Testis (tissue), 3 donors: ENCODE measurements around the gene SIPA1L3. TPM values are rescaled to one million over a fixed set of nuclear protein-coding genes. Genes with fewer than 3 reads are reported as not detected.

Source experiments
- DNase-seq: peaks from one replicate; pipeline ENCODE4 v3.0.0-alpha.2; 2019
- H3K27ac ChIP-seq, 2 donors: fragments of 200-600 bp; sonication (generic); one replicate each; pipeline ENCODE4 v1.5.1; 2019
- H3K27me3 ChIP-seq: fragments of 200-600 bp; sonication (generic); one replicate; pipeline ENCODE4 v1.5.1; 2019
- H3K36me3 ChIP-seq: fragments of 200-600 bp; sonication (generic); one replicate; pipeline ENCODE4 v1.5.1; 2017; ENCODE audit warnings: low read depth; ENCODE audit errors: missing control alignments
- H3K4me1 ChIP-seq: fragments of 200-600 bp; sonication (generic); one replicate; pipeline ENCODE4 v1.5.1; 2019
- H3K4me3 ChIP-seq, 2 donors: fragments of 200-600 bp; sonication (generic); one replicate each; pipeline ENCODE4 v1.5.1; 2017 to 2019
- H3K9me3 ChIP-seq: fragments of 200-600 bp; sonication (generic); one replicate; pipeline ENCODE4 v1.5.1; 2017
- POLR2A ChIP-seq: fragments of 450-650 bp; IDR thresholded peaks from one replicate; pipeline ENCODE4 v1.6.1; 2017; ENCODE audit warnings: antibody characterized with exemption, mild to moderate bottlenecking, moderate library complexity
- WGBS, 2 donors: methylation state at CpG; one replicate each; pipeline ENCODE4 v1.1.5; 2018; 5-methylcytosine and 5-hydroxymethylcytosine counted together
- intact Hi-C: fragments of 100-400 bp; cut with DNase I; formaldehyde crosslinking; loops from one replicate; pipeline ENCODE4 v1.15.1; 2023; ENCODE audit warnings: low total_unique reads
- polyA plus RNA-seq: library from polyadenylated mRNA; stranded (reverse); fragments of 350-450 nt; fragmentation: Illumina TruSeq; extraction: RNeasy Lipid Tissue Mini Kit (QIAGEN cat#74804); gene quantifications from one replicate; pipeline ENCODE4 v1.2.3, GENCODE V29; 2014; ENCODE audit warnings: low read depth, low replicate concordance; ENCODE audit not compliant: insufficient read depth
- total RNA-seq, 2 donors: library from RNA; depleted of rRNA; stranded (reverse); fragments of >200 nt; gene quantifications; one replicate each; pipeline ENCODE4 v1.2.3, GENCODE V29; 2016
- TF ChIP-seq, protein P1 (sequence below), 3 experiments: fragments of 450-650 bp in 2 of 3; fragments of 200-600 bp in 1 of 3; sonication (generic) in 1 of 3; IDR thresholded peaks; one replicate each; pipeline ENCODE4 v1.5.1; 2016 to 2019; ENCODE audit warnings: antibody characterized with exemption in 3 of 3, mild to moderate bottlenecking in 2 of 3, moderate library complexity in 1 of 3

SIPA1L3 gene
- total and polyA plus RNA-seq, 3 donors from 2014 or later = 21.1 to 47.6 (median 43.7) TPM

DNA sequence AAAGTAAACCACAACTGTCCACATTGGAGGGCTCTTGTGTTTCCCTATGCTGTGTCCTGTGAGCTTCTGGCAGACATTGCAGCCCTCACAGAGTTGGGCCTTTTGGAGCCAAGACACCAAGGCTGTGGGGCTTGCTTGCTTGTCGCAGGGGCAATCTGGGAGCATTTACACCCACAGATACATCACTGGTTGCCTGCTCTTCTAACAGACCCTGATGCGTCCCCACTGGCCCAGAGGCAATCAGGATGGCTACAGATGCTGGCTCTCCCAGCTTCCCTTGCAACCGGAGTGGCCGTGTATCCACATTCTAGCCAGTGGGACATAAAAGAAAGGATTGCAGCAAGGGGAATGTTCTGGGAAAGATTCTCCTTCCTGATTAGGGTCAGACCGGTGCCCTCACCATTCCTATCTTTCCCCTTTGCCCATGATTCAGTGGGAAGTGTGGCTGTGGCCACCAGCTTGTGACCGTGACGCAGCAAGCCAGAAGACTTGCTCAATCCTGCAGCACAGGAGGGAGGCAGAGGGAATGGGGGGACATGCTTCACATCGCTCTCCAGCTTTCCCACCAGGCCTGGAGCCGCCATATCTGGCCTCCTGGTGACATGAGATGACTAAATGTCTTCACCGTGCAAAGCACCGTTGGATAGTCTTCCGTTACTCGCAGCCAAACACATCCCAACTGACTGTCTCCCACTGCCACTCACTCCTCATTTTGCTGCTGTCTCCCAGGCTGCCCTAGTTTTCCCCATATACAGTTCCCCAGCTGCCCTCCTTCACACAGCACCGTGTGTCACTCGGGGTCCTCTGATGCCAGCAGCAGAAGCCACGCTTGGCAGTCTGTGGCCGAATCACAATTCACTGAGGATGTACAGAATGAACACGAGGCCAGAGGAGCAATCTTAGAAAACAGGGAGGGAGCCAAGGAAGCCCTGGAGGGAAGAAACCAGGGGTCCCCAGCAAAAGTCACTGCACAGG is 166.1 kb downstream of the SIPA1L3 start:
- H3K36me3 ChIP-seq = no peaks in the 10 kb centered on the region
- H3K27ac ChIP-seq = no peak overlapping the region
- H3K9me3 ChIP-seq = no peaks in the 10 kb centered on the region
- TF ChIP-seq POLR2A = no peak
- TF ChIP-seq, protein P1, sequence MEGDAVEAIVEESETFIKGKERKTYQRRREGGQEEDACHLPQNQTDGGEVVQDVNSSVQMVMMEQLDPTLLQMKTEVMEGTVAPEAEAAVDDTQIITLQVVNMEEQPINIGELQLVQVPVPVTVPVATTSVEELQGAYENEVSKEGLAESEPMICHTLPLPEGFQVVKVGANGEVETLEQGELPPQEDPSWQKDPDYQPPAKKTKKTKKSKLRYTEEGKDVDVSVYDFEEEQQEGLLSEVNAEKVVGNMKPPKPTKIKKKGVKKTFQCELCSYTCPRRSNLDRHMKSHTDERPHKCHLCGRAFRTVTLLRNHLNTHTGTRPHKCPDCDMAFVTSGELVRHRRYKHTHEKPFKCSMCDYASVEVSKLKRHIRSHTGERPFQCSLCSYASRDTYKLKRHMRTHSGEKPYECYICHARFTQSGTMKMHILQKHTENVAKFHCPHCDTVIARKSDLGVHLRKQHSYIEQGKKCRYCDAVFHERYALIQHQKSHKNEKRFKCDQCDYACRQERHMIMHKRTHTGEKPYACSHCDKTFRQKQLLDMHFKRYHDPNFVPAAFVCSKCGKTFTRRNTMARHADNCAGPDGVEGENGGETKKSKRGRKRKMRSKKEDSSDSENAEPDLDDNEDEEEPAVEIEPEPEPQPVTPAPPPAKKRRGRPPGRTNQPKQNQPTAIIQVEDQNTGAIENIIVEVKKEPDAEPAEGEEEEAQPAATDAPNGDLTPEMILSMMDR (IDR thresholded peaks at IDR 0.05) = no peak
- no peak for DNase-seq
- WGBS, 2 donors = 94% methylated on average over 13 to 18 of the region's 18 CpGs
- intact Hi-C loops = no loop called here
- no peak overlapping the region for H3K4me3 ChIP-seq
- H3K4me1 ChIP-seq = no peaks in the 10 kb centered on the region
- H3K27me3 ChIP-seq = no peaks in the 10 kb centered on the region

- intact Hi-C loops = no loop called here
- 85 to 90% methylated on average over 13 to 16 of the region's 16 CpGs for WGBS, 2 donors
- DNase-seq = no peak
- no peaks in the 10 kb centered on the region for H3K4me1 ChIP-seq
- H3K9me3 ChIP-seq = no peaks in the 10 kb centered on the region
- no peak overlapping the region for H3K4me3 ChIP-seq
- H3K27me3 ChIP-seq = no peaks in the 10 kb centered on the region
- no peak overlapping the region for H3K27ac ChIP-seq
- H3K36me3 ChIP-seq = no peaks in the 10 kb centered on the region
- no peak for TF ChIP-seq POLR2A
- TF ChIP-seq, protein P1 (IDR thresholded peaks at IDR 0.05) = no peak
These were observed 167.1 kb downstream of the SIPA1L3 start for GRCh38 chr19:38073841-38074685.

DNA sequence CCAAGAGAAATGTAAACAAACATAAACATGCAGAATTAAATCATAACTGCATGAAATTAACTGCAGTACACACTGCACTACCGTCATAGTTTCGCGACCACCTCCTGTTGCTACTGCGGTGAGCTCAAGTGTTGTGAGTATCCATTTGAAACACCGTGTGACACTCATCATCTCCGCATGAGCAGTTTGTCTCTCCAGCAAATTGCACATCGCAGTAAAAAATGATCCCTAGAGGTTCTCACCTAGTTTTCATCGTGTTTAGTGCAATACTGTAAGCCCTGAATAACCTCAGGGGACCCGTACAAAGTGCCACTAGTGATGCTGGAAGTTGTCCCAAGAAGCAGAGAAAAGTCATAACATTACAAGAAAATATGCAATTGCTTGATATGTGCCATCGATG is 169.3 kb downstream of the SIPA1L3 start:
- Histone ChIP-seq H3K4me1 (no peaks in the 10 kb centered on the region), H3K4me3 (no peak overlapping the region), H3K27ac (no peak overlapping the region), H3K36me3 (no peaks in the 10 kb centered on the region), H3K27me3 (no peaks in the 10 kb centered on the region), H3K9me3 (no peaks in the 10 kb centered on the region)
- intact Hi-C loops = no loop called here
- TF ChIP-seq POLR2A = no peak
- TF ChIP-seq, protein P1 (IDR thresholded peaks at IDR 0.05) = no peak
- WGBS, 2 donors = 95 to 96% methylated on average over 10 of the region's 10 CpGs
- no peak for DNase-seq

- intact Hi-C loops = no loop called here
- 97 to 98% methylated on average over 14 to 15 of the region's 15 CpGs for WGBS, 2 donors
- no peaks in the 10 kb centered on the region for H3K27me3 ChIP-seq
- H3K27ac ChIP-seq = no peak overlapping the region
- H3K4me1 ChIP-seq = no peaks in the 10 kb centered on the region
- no peaks in the 10 kb centered on the region for H3K9me3 ChIP-seq
- no peak overlapping the region for H3K4me3 ChIP-seq
- no peak for DNase-seq
- TF ChIP-seq, protein P1 (IDR thresholded peaks at IDR 0.05) = no peak
- TF ChIP-seq POLR2A = no peak
- H3K36me3 ChIP-seq = no peaks in the 10 kb centered on the region
These were observed 171.4 kb downstream of the SIPA1L3 start for GRCh38 chr19:38078302-38078930.
